Astrocyte (in vitro differentiated cells and primary cell): Measurements from ENCODE around the gene TIRAP.

ENCODE experiments used
- CTCF ChIP-seq: IDR thresholded peaks from 2 replicates; pipeline ENCODE4 v1.5.1; 2011; ENCODE audit warnings: low read depth, mild to moderate bottlenecking, inconsistent platforms, low read length, moderate library complexity; ENCODE audit not compliant: insufficient read depth
- EZH2 ChIP-seq: IDR thresholded peaks from 2 replicates; pipeline ENCODE4 v1.6.1; 2012; ENCODE audit warnings: mild to moderate bottlenecking, low read length, inconsistent platforms; ENCODE audit not compliant: insufficient read depth

GRCh38 chr11:126338346-126339055 lies 55.6 kb downstream of the TIRAP start:
- TF ChIP-seq EZH2 (no peak), CTCF (no peak)
